ENCODE results near the gene TM2D3.

- TF ChIP-seq CTCF (IDR thresholded peaks at IDR 0.05; ENCODE audit: borderline replicate concordance, extremely low read depth, low read length, poor library complexity, severe bottlenecking): no peak
- no peak for TF ChIP-seq EZH2 (IDR thresholded peaks at IDR 0.05; ENCODE audit: borderline replicate concordance, low read depth, low read length, severe bottlenecking)
These were observed 32.2 kb upstream of the TM2D3 start for GRCh38 chr15:101684384-101684783.

All from DND-41 (cell line).